Spinal cord (tissue), 10 donors: ENCODE measurements around the gene BAG3. TPM values are rescaled to one million over a fixed set of nuclear protein-coding genes. Genes with fewer than 3 reads are reported as not detected.

Source experiments
- DNase-seq, 6 donors: peaks; one replicate each; pipeline versions ENCODE4 v3.0.0 to v3.0.0-alpha.2; 2013 to 2015; ENCODE audit warnings: low spot score in 6 of 6, low read depth in 4 of 6
- H3K27ac ChIP-seq: one replicate; pipeline ENCODE4 v1.5.1; 2013; ENCODE audit warnings: low read depth, low read length, control low read depth
- H3K27me3 ChIP-seq: one replicate; pipeline ENCODE4 v1.6.1; 2013; ENCODE audit warnings: low read length; ENCODE audit not compliant: control insufficient read depth, insufficient read depth
- H3K36me3 ChIP-seq: one replicate; pipeline ENCODE4 v1.6.1; 2013; ENCODE audit warnings: low read length; ENCODE audit not compliant: control insufficient read depth, insufficient read depth
- H3K4me1 ChIP-seq: one replicate; pipeline ENCODE4 v1.6.1; 2013; ENCODE audit warnings: low read length; ENCODE audit not compliant: control insufficient read depth, insufficient read depth
- H3K4me3 ChIP-seq: one replicate; pipeline ENCODE4 v1.5.1; 2013; ENCODE audit warnings: low read depth, low read length, control low read depth
- H3K9me3 ChIP-seq: one replicate; pipeline ENCODE4 v1.6.1; 2013; ENCODE audit warnings: low read length; ENCODE audit not compliant: control insufficient read depth, insufficient read depth
- WGBS: methylation state at CpG from one replicate; pipeline ENCODE4 v1.1.5; 2013; ENCODE audit warnings: missing lambda C conversion rate; ENCODE audit not compliant: insufficient coverage; 5-methylcytosine and 5-hydroxymethylcytosine counted together
- polyA plus RNA-seq, 2 donors: library from polyadenylated mRNA; unstranded; fragments of 120-200 nt; gene quantifications; one replicate each; pipeline ENCODE4 v1.2.1, GENCODE V29; 2013; ENCODE audit not compliant: insufficient read length in 2 of 2
- total RNA-seq, 2 donors: library from RNA; depleted of rRNA in 1 of 2; stranded (reverse); fragments of 120-200 nt in 1 of 2; fragments of >200 nt in 1 of 2; gene quantifications; one replicate each; pipeline versions ENCODE4 v1.2.3 to v1.2.4, GENCODE V29; 2013 to 2014
- donor health status: healthy.

The BAG3 gene
- total and polyA plus RNA-seq, 4 donors = 7.9 to 23.3 (median 15.4) TPM

DNA sequence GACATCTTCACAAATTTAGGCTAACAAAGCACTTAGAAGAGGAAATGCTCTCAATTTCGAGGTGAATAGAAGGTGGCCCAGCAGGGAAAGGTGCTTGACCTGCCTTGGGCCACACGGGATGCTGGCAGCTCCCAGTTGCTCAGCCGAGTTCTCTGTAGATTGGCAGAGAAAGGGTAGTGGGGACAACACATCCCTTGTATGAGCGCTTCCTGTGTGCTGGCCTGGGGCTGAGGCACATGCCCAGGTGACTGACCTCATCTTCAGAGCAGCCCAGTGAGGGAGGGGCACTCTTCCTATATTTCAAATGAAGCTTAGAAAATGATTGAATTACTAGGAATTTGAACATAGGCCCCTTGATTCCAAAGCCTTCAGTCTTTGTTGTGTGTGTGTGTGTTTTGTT lies 20.2 kb downstream of the BAG3 start:
- Histone ChIP-seq H3K4me1 (peaks cover 23% of the 10 kb centered on the region), H3K27ac (no peak overlapping the region), H3K27me3 (no peaks in the 10 kb centered on the region), H3K36me3 (peaks cover 28% of the 10 kb centered on the region), H3K9me3 (no peaks in the 10 kb centered on the region), H3K4me3 (no peak overlapping the region)
- 88% methylated on average over 3 of the region's 4 CpGs for WGBS
- no peak for DNase-seq

DNA sequence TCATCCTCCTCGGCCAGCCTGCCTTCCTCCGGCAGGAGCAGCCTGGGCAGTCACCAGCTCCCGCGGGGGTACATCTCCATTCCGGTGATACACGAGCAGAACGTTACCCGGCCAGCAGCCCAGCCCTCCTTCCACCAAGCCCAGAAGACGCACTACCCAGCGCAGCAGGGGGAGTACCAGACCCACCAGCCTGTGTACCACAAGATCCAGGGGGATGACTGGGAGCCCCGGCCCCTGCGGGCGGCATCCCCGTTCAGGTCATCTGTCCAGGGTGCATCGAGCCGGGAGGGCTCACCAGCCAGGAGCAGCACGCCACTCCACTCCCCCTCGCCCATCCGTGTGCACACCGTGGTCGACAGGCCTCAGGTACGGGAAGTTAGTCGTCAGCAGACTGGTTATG lies 21.1 kb downstream of the BAG3 start:
- no peak overlapping the region for H3K4me3 ChIP-seq
- WGBS = 96% methylated on average over 18 of the region's 23 CpGs
- peaks cover 34% of the 10 kb centered on the region for H3K36me3 ChIP-seq
- H3K4me1 ChIP-seq = peaks cover 20% of the 10 kb centered on the region
- DNase-seq = no peak
- H3K9me3 ChIP-seq = no peaks in the 10 kb centered on the region
- no peaks in the 10 kb centered on the region for H3K27me3 ChIP-seq
- H3K27ac ChIP-seq = no peak overlapping the region

GRCh38 chr10:119673271-119673670 lies 22.1 kb downstream of the BAG3 start:
- no peaks in the 10 kb centered on the region for H3K27me3 ChIP-seq
- 55% methylated on average over 2 of the region's 4 CpGs for WGBS
- no peak overlapping the region for H3K27ac ChIP-seq
- H3K4me3 ChIP-seq = no peak overlapping the region
- H3K4me1 ChIP-seq = peaks cover 11% of the 10 kb centered on the region
- DNase-seq = no peak
- no peaks in the 10 kb centered on the region for H3K9me3 ChIP-seq
- H3K36me3 ChIP-seq = peaks cover 38% of the 10 kb centered on the region

DNA sequence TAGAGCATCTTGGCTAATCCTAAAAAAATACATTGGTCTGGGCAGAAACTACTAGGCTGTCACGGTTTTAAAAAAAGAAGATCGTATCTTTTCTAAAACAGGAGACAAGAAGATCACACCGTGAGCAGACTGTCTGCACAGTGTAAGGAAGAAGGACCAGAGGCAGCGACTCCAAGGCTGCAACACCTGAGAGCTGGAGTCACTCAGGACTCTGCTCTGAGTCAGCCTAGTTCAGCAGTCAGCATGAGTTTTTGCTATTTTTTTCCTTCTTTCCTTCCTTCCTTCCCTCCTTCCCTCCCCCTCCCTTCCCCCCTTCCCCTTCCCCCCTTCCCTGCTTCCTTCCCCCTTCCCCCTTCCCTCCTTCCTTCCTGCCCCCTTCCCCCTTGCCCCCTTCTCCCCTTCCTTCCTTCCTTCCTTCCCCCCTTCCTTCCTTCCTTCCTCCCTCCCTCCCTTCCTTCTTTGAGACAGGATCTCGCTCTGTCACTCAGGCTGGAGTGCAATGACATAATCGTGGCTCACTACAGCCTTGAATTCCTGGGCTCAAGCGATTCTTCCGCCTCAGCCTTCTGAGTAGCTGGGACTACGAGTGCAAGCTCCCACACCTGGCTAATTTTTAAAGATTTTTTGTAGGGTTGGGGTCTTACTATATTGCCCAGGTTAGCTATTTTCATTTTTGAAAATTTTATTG lies 24.4 kb downstream of the BAG3 start:
- peaks cover 28% of the 10 kb centered on the region for H3K36me3 ChIP-seq
- no peak for DNase-seq
- H3K9me3 ChIP-seq = no peaks in the 10 kb centered on the region
- H3K27me3 ChIP-seq = no peaks in the 10 kb centered on the region
- H3K27ac ChIP-seq = no peak overlapping the region
- 90% methylated on average over 3 of the region's 9 CpGs for WGBS
- no peaks in the 10 kb centered on the region for H3K4me1 ChIP-seq
- H3K4me3 ChIP-seq = no peak overlapping the region

- H3K4me1 ChIP-seq = no peaks in the 10 kb centered on the region
- no peak overlapping the region for H3K4me3 ChIP-seq
- no peak overlapping the region for H3K27ac ChIP-seq
- no peak for DNase-seq
- H3K9me3 ChIP-seq = no peaks in the 10 kb centered on the region
- H3K36me3 ChIP-seq = peaks cover 22% of the 10 kb centered on the region
- no peaks in the 10 kb centered on the region for H3K27me3 ChIP-seq
- WGBS = 100% methylated on average over 1 of the region's 6 CpGs
Measured at GRCh38 chr10:119677126-119677525, 25.9 kb downstream of the BAG3 start.

- Histone ChIP-seq H3K27ac (no peak overlapping the region), H3K4me1 (no peaks in the 10 kb centered on the region), H3K27me3 (no peaks in the 10 kb centered on the region), H3K9me3 (no peaks in the 10 kb centered on the region), H3K4me3 (no peak overlapping the region), H3K36me3 (peaks cover 11% of the 10 kb centered on the region)
- DNase-seq = no peak
- 94% methylated on average over 11 of the region's 13 CpGs for WGBS
Measured at GRCh38 chr10:119677904-119678755, 26.9 kb downstream of the BAG3 start.

GRCh38 chr10:119679480-119679829 lies 28.3 kb downstream of the BAG3 start:
- Histone ChIP-seq H3K27ac (no peak overlapping the region), H3K36me3 (peaks cover 10% of the 10 kb centered on the region), H3K4me1 (no peaks in the 10 kb centered on the region), H3K27me3 (no peaks in the 10 kb centered on the region), H3K9me3 (no peaks in the 10 kb centered on the region), H3K4me3 (no peak overlapping the region)
- DNase-seq = no peak
- WGBS = 89% methylated on average over 2 of the region's 7 CpGs

DNA sequence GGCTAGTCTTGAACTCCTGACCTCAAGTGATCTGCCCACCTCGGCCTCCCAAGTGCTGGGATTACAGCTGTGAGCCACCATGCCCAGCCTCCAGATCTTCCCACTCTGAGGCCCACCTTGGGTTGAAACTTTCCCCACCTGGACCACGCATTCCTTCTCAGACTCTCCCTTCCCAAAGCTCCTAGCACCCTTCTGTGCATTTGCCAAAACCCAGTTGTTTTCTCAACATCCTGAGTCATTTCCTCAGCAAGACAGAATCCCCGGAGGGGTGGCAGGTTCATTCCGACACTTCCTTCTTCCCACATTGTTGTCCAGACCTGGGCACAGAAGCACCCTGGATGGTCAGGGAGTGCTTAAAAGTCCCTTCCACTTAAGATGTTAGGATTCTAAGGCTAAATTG lies 28.9 kb downstream of the BAG3 start:
- Histone ChIP-seq H3K36me3 (peaks cover 10% of the 10 kb centered on the region), H3K4me3 (no peak overlapping the region), H3K4me1 (no peaks in the 10 kb centered on the region), H3K9me3 (no peaks in the 10 kb centered on the region), H3K27ac (no peak overlapping the region), H3K27me3 (no peaks in the 10 kb centered on the region)
- 86% methylated on average over 2 of the region's 4 CpGs for WGBS
- no peak for DNase-seq

DNA sequence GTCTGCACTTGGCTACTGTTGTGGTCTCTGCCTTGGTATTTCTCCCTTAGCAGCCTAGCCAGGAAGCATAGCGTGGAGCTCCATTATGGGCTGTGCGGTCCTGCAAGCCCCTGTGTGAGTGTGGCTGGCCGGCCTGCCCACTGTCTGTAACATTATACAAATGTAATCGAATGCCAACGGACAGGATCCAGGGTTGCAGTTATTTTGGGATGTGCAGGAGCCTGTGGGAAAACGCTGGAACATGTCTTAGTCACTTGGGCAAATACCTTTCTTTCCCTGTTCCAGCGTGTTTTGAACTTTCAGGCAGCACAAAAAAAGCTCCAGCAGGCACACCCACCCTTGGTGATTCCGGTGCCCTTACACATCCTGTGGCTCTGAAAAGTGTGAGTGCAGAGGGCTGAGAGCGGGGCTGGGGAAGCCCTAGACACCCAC lies 29.5 kb downstream of the BAG3 start:
- Histone ChIP-seq H3K4me3 (no peak overlapping the region), H3K4me1 (no peaks in the 10 kb centered on the region), H3K27me3 (no peaks in the 10 kb centered on the region), H3K9me3 (no peaks in the 10 kb centered on the region), H3K36me3 (peaks cover 10% of the 10 kb centered on the region), H3K27ac (no peak overlapping the region)
- WGBS = 77% methylated on average over 4 of the region's 9 CpGs
- no peak for DNase-seq
